Endometrial microvascular endothelial cells (primary cell): ENCODE results near the gene JAML. TPM values are rescaled to one million over a fixed set of nuclear protein-coding genes. Genes with fewer than 3 reads are reported as not detected.

ENCODE experiments used
- in situ Hi-C: cut with HindIII; loops from 2 replicates; pipeline ENCODE4 v1.10.0; 2017; ENCODE audit warnings: low sequenced_read_pairs, low pct_unique_long_range_greater_than_20kb; ENCODE audit errors: inconsistent ontology term
- total RNA-seq: library from RNA; depleted of rRNA; stranded (reverse); fragments of >200 nt; gene quantifications from one replicate; pipeline ENCODE4 v1.2.3, GENCODE V29; 2015; ENCODE audit errors: inconsistent ontology term

The JAML gene
- total RNA-seq: not detected

GRCh38 chr11:118224511-118225188, at the start of gene JAML:
TSS of gene JAML (minus strand) at chr11:118225011. CDS start at chr11:118214866, 10,145 bp downstream.
- in situ Hi-C loops: no loop called here

- in situ Hi-C loops: no loop called here
Observed at GRCh38 chr11:118274186-118274585, 49.4 kb upstream of the JAML start.

GRCh38 chr11:118272001-118272400, 47.2 kb upstream of the JAML start:
- in situ Hi-C loops: no loop called here

GRCh38 chr11:118267486-118267885, 42.7 kb upstream of the JAML start:
- in situ Hi-C loops: no loop called here

GRCh38 chr11:118265954-118266353, 41.1 kb upstream of the JAML start:
- in situ Hi-C loops: no loop called here

- in situ Hi-C loops: no loop called here
Observed at GRCh38 chr11:118264569-118265465, 40.0 kb upstream of the JAML start.

- in situ Hi-C loops: no loop called here
Observed at GRCh38 chr11:118263695-118264568, 39.1 kb upstream of the JAML start, which contains the start of gene MPZL2. TSS of gene MPZL2 (minus strand) at chr11:118264297. CDS start at chr11:118264153, 144 bp downstream.

GRCh38 chr11:118263112-118263511, 38.3 kb upstream of the JAML start:
- in situ Hi-C loops: no loop called here

GRCh38 chr11:118260353-118260752, 35.5 kb upstream of the JAML start:
- in situ Hi-C loops: no loop called here

- in situ Hi-C loops: no loop called here
Observed at GRCh38 chr11:118259138-118259537, 34.3 kb upstream of the JAML start.

GRCh38 chr11:118258410-118258809, 33.6 kb upstream of the JAML start:
- in situ Hi-C loops: no loop called here

GRCh38 chr11:118252688-118253087, 27.9 kb upstream of the JAML start:
- in situ Hi-C loops: no loop called here

GRCh38 chr11:118251858-118252652, 27.2 kb upstream of the JAML start, which contains the start of gene MPZL3:
TSS of gene MPZL3 (minus strand) at chr11:118252365. CDS start at chr11:118252294, 71 bp downstream.
- in situ Hi-C loops: no loop called here

GRCh38 chr11:118247041-118247440, 22.2 kb upstream of the JAML start:
- in situ Hi-C loops: no loop called here

- in situ Hi-C loops: no loop called here
Observed at GRCh38 chr11:118245936-118246562, 21.2 kb upstream of the JAML start.

GRCh38 chr11:118243993-118244762, 19.4 kb upstream of the JAML start:
- in situ Hi-C loops: no loop called here

GRCh38 chr11:118243161-118243560, 18.4 kb upstream of the JAML start:
- in situ Hi-C loops: no loop called here
